Measurements from ENCODE around the gene LMF1.
"Not testable (repeated sequence)": the region's sequence is repeated elsewhere in the genome, so short reads cannot be mapped to it uniquely, and the experiment has no call there.

LMF1 gene

DNA sequence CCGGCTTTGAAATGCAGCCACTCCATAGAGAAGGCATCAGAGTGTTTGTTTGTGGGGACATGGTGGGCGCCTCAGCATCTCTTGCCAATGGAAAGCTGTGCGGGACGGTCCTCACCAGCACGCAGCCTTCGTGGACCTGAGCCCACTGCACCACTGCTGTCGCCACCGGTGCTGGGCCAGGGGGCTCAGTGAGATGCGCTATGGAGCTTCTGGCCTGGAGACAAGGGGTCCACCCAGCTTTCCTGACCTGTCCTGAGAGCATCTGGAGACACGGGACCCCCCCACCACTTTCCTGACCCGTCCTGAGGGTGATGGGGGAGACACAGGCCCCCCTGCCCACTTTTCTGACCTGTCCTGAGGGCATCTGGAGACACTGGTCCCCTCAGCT is 79.4 kb downstream of the LMF1 start:
- no peak for DNase-seq

DNA sequence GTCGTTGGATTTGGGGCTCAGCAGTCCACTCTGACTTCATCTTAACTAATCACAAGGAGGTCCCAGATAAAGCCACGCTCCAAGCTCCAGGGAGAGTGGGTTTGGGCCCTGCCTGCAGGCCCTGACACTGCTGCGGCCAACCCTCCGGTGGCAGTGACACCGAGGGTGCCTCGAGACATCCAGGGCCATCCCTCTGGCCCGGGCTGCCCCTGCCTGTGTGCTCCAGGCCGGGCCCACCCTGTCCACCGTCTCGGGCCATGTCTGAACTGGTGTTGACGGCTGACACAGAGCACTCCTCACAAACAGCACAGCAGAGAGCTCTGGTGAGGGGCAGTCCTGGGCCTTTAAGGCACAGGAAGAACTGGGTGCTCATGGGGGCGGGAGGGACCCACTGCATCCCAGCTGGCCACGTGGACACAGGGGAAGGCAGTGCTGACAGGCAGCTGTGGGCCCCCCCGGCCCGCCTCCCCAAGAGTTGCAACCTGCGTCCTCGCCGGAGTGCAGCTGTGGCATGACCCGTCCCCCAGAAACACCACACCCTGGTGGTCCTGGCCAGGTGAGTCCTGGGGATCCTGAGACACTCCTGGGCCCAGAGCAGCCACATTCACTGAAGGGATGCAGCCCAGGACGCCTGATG is 80.0 kb downstream of the LMF1 start:
- DNase-seq, result no peak

- DNase-seq, result no peak
These were observed 80.6 kb downstream of the LMF1 start for GRCh38 chr16:890217-890616.

DNA sequence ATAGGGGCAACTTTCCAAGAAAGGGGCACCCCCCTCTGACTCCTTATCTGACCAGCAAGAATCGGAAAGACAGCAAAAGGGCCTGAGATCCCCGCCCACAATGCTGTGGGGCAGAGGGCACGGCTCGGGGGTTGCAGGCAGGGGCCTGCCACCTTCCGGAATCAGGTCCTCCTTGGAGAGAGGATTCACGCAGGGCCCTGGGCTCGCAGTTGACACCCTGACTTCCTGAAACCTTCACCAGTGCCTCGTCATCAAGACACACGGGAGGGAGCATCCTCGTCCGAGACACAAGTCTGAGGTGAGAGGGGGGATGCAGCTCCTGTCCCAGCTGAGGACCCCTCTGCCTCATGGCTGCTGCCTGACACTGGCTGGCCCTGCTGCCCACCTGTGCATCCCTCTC is 81.2 kb downstream of the LMF1 start:
- no peak for DNase-seq

DNA sequence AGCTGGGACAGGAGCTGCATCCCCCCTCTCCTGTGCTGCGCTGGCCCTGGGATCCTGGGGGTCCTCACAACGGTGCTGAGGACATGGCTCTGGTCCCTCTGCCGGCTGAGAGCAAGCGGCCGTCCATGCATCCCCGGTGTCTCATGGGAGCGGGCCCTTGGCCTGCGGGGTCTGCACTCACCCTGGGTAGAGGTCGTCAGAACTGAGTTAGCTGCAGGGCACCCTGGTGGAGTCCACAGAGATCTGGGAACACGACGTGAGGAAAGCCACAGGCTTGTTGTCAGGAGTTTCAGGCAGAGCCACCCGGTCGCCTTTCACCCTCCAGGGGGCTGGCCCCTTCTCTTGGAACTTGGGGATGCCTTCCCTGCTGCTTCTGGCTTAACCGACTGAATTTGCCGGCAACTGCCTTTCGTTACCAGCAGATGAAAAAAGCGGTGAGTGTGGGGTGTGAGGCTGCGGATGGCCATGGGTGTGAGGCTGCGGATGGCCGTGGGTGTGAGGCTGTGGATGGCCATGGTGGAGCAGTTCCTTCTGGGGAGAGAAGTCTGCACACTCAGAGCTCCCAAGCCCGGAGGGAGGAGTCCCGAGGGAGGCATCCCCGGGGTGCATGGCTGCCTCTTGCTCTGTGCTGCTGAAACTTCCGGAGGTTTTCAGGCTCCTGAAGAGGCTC is 81.7 kb downstream of the LMF1 start:
- DNase-seq, result no peak

DNA sequence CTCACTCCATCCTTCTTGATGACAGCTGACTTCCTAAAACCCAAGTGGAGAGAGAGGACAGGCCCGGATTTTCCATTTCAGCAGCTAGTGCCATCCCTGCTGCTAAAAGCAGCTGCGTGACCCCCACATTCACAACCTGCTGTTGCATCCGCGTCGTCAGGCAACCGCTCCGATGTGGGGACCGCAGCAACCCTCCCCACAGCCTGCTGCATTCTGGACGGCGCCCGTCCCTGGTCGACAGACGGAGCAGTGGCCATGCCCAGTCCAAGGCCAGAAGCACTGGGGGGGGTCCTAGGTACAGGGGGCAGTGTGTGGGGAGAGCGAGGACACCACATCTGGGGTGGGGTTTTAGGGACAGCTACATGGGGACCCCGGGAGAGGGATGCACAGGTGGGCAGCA is 82.3 kb downstream of the LMF1 start:
- not testable (repeated sequence) for DNase-seq

DNA sequence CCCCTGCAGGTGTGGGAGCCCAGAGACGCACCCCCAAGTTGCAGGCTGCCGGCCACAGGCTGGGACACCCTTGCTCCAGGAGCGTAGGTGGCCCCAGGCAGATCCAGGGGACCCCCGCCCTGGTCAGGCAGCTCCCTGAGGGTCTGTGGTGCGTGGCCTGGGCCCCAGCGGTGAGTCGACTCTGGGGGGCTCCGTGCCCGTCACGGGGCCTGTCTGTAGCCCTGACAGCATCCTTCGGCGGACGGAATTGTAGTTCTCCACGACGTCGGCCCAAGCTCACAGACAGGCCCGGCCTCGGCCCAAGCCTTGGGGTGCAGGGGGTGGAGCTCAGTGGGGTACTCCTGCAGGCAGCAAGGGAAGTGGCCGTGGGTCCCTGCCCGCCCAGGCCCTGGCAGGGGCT is 82.9 kb downstream of the LMF1 start:
- DNase-seq, result no peak

DNA sequence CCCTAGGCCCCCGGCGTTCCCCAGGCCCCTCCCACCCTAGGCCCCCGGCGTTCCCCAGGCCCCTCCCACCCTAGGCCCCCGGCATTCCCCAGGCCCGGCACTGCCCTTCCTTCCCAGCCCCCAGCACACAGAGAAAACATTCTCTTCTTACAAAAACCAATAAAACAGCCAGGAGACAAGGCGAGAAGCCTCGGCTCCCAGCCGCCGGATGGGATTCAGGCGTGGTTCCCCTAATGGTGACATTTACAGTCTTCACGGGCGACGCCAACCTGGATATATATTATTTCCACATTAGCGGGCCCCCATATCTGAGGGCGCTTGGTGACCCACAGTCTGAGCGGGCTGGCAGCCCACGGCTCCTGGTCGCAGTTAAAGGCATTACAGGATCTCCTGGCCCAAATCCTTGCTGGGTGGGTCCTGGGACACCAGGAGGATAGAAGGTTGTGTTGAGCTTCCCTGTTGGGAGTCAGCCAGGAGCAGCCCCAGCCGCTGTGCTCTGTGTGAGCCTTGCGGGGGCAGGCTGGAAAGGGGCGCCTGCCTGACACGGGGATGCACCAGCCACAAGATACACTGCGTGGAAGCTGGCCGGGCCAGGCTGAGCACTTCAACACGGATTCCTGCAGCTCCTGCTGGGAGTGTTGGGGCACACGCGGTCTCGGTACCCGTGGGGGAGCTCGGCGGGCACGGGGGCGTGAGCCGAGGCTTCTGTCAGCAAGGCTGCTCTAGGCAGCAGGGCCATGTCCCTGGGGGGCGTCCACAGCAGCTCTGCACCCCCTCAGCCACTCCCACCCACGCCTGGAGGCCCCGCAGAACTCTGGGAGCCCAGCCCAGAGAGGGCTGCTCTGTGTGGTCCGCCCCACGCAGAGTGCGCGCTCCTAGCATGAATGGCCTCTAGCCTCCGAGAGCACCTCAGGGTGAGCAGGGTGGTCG is 83.7 kb downstream of the LMF1 start:
- no peak for DNase-seq

DNA sequence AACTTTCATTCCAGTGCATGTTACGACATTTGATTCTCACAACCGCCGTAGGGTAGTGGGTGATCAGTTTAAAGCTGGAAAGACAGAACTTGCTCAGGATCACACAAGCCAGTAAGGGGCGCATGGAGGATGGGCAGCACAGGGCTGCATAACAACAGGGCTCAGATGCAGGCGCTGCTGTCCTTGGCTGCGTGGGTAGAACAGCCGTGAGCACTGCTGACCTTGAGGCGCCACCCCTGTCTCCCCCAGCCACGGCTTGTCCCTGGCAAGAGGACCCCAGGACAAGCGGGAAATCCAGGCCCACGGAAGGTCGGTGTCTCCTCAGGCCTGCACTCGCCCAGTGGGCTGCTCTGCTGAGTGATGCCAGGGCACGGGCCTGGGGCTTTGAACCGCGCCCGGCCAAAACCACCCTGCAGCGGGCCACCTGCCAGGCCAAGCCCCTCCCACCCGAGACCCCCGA is 84.7 kb downstream of the LMF1 start:
- no peak for DNase-seq

DNA sequence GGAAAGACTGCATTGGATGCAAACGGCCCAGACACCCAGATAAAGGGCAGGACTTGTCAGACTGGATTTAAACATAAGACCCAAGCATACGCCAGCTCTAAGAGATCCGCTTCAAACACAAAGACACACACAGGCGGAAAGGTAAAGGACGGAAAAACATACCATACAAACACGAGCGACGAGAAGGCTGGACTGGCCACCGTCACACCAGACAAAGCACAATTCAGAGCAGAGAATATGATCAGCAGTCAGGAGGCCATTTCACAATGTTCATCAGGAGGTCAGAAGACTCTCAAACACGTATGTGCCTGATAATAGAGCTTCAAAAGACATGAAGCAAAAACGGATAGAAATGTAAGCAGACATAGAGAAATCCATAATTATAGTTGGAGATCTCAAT is 85.4 kb downstream of the LMF1 start:
- DNase-seq, result no peak

DNA sequence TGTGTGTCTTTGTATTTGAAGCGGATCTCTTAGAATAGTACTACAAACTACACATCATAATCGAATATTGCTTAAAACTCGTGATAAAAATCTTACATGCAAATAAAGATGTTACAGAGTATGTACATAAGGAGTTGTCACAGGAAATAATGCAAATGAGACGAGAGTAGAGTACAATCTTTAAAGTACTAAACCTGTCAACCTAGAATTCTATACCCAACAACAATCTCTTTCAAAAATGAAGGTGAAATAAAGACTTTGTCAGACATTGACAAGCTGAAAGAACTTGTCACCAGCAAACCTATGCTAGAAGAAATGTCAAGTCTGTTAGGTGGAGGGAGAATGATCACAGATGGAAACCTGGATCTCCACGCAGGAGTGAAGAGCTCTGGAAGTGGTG is 86.6 kb downstream of the LMF1 start:
- DNase-seq, result no peak

DNA sequence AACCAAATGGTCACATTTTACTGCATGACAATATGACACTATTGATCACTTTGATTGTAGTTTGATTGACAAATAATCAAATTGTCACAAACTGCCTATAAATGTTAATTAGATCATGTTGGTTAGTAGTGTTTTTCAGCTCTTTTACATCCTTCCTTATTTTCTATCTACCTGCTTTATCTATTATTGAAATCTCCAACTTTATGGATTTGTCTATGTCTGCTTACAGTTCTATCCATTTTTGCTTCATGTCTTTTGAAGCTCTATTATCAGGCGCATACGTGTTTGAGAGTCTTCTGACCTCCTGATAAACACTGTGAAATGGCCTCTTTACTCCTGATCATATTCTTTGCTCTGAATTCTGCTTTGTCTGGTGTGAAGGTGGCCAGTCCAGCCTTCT is 87.0 kb downstream of the LMF1 start:
- no peak for DNase-seq

- DNase-seq, result no peak
These were observed 87.4 kb downstream of the LMF1 start for GRCh38 chr16:883340-883739.

- not testable (repeated sequence) for DNase-seq
These were observed 88.1 kb downstream of the LMF1 start for GRCh38 chr16:882671-883070.

DNA sequence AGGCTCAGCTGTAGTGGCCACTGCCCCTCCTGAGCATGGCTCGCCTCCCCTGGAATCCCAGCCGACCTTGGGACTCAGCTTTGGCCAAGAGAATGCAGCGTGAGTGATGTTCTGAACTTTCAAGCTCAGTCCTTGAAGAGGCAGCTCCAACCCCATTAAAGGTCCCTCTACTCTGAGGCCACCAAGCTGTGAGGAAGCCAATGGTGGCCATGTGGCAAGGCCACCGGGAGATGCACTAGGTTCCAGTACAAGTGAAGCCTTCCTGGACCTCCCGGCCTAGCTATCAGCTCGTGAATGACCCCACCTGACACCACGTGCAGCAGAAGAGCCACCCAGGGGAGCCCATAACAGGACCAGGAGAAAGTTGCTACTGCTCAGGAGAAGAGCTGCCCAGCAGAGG is 88.5 kb downstream of the LMF1 start:
- no peak for DNase-seq

DNA sequence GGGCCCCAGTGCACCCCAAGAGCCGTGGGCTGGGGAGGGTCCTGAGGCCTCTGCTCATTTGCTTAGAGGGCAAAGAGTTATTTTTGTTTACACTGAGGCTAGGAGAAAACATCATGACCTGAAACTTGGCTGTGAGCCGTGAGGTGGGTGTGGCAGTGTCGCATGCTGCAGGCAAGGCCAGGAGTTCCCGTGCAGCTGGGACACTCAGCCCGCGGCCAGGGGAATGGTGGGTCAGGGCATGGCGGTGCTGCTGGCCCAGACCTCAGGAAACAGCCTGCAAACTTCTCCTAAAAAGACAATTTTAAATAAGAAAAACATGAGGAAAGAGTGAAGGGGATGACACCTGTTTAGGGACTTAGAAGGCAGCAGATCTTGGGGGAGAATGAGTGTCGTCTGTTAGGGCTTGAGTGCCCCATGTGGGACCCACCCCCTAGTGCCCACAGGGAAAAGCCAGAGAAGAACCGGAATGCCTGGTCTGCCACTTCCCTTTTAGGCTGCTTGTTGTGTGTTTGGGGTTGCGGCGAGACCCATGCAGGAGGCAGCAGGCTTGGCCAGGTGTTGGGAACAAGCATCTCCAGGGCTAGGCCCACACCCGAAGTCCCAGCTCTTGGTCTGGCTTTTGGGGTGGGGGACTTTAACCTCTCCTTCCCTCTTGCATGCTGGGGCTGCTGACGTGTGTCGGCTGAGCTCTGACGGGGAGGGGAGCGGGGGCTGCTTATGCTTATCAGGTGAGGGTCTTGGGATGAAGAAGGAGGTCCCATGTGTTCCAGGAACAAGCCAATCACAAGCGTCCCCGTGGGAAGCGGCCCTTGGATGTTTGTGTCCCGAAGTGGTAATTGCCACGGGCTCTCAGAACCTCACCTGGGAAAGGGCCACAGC is 89.3 kb downstream of the LMF1 start:
- DNase-seq, result no peak

- DNase-seq, result no peak
These were observed 90.2 kb downstream of the LMF1 start for GRCh38 chr16:880471-881171.

- DNase-seq, result no peak
These were observed 90.8 kb downstream of the LMF1 start for GRCh38 chr16:879986-880385.

DNA sequence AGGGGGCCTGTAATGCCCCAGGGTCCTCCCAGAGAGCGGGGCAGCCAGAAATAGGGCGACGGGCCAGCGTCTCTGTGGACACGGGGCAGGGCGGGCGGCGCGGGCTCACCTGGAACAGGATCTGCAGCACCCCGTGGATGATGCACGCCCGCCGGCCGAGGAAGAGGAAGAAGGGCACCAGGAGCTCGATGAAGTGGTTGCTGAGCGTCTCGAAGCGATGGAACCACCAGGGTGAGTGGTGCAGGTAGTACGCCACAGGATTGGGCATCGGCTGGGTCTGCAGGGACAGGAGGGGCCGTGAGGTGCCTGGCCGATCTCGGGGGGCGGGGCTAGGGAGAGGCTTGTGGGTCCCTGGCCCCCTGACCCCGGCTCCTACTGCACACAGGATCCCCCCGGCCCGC is 91.3 kb downstream of the LMF1 start:
- DNase-seq, result no peak

DNA sequence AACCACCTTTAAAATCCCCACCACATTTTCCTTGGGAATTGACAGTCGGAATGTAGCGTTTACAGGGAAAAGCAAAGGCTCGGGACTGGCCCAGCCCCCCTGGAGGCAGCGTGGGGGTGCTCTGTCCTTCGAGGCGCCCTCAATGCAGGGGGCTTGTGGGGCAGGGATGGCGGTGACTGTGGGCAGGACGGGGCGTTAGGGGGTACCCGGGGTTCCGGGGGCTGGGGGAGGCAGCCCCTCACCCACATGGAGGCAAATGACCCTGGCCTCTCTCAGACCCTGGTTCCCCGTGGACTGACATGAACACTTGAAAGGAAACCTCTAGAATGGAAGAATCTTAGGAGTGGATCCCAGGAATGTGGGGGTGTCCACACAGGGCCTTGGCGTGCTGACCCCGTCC is 91.9 kb downstream of the LMF1 start:
- DNase-seq, result no peak

- DNase-seq, result peak; percentile 1
These were observed 92.6 kb downstream of the LMF1 start for GRCh38 chr16:878072-878784.
